Esophagus muscularis mucosa (tissue), 4 donors: ENCODE measurements around the gene TMEM54. TPM values are rescaled to one million over a fixed set of nuclear protein-coding genes. Genes with fewer than 3 reads are reported as not detected.

ENCODE experiments used
- DNase-seq: peaks from one replicate; pipeline ENCODE4 v3.0.0-alpha.2; 2017; ENCODE audit errors: extremely low spot score
- H3K27ac ChIP-seq, 4 donors: fragments of 200-600 bp; sonication (generic); replicated peaks in 1 of 4; 1 replicate in 3 of 4; 2 replicates in 1 of 4; pipeline ENCODE4 v1.5.1; 2016 to 2019; ENCODE audit warnings: mild to moderate bottlenecking in 1 of 4
- H3K27me3 ChIP-seq, 4 donors: fragments of 200-600 bp; sonication (generic); one replicate each; pipeline versions ENCODE4 v1.5.1 to v1.6.0; 2016 to 2019
- H3K36me3 ChIP-seq, 4 donors: fragments of 200-600 bp; sonication (generic); one replicate each; pipeline ENCODE4 v1.5.1; 2016 to 2019
- H3K4me1 ChIP-seq, 4 donors: fragments of 200-600 bp; sonication (generic); one replicate each; pipeline ENCODE4 v1.5.1; 2016 to 2019
- H3K4me3 ChIP-seq, 4 donors: fragments of 200-600 bp; sonication (generic); 1 replicate in 2 of 4; 2 replicates in 2 of 4; pipeline ENCODE4 v1.5.1; 2016 to 2019; ENCODE audit warnings: mild to moderate bottlenecking in 4 of 4, moderate library complexity in 1 of 4
- H3K9me3 ChIP-seq, 4 donors: fragments of 200-600 bp; sonication (generic); 1 replicate in 3 of 4; 2 replicates in 1 of 4; pipeline ENCODE4 v1.5.1; 2016 to 2019
- CTCF ChIP-seq, 3 experiments: fragments of 200-600 bp in 2 of 3; fragments of 450-650 bp in 1 of 3; sonication (generic) in 2 of 3; IDR thresholded peaks; one replicate each; pipeline ENCODE4 v1.5.1; 2017 to 2019; ENCODE audit warnings: antibody characterized with exemption in 3 of 3, mild to moderate bottlenecking in 2 of 3, moderate library complexity in 1 of 3
- EP300 ChIP-seq: sonication (generic); formaldehyde crosslinking; IDR thresholded peaks from one replicate; pipeline ENCODE4 v1.6.1; 2017; ENCODE audit warnings: antibody characterized with exemption
- POLR2A ChIP-seq: fragments of 450-650 bp; IDR thresholded peaks from one replicate; pipeline ENCODE4 v1.6.1; 2017; ENCODE audit warnings: antibody characterized with exemption, moderate library complexity, mild to moderate bottlenecking, low read depth
- POLR2AphosphoS5 ChIP-seq, 2 donors: sonication (generic); formaldehyde crosslinking; IDR thresholded peaks; one replicate each; pipeline ENCODE4 v1.6.1; 2017; ENCODE audit warnings: antibody characterized with exemption in 2 of 2
- WGBS: methylation state at CpG from one replicate; pipeline ENCODE4 v1.1.5; 2018; 5-methylcytosine and 5-hydroxymethylcytosine counted together
- intact Hi-C: fragments of 100-400 bp; cut with DNase I; formaldehyde crosslinking; loops from one replicate; pipeline ENCODE4 v1.15.1; 2023
- total RNA-seq, 4 donors: library from RNA; depleted of rRNA; stranded (reverse); fragments of >200 nt; gene quantifications; one replicate each; pipeline versions ENCODE4 v1.1.0 to v1.2.1, GENCODE V29; 2016

The TMEM54 gene
- total RNA-seq, 4 donors from 2014 or later: 64.6 to 132 (median 118) TPM

- 95% methylated on average over 2 of the region's 2 CpGs for WGBS
- H3K36me3 ChIP-seq: peaks cover 31 to 72% (median 53%) of the 10 kb centered on the region in 4 donors
Measured at GRCh38 chr1:32858136-32858535, 43.1 kb downstream of the TMEM54 start.

GRCh38 chr1:32855861-32856617 is 45.1 kb downstream of the TMEM54 start:
- no peaks in the 10 kb centered on the region for H3K9me3 ChIP-seq
- peaks cover 35 to 74% (median 53%) of the 10 kb centered on the region in 4 donors for H3K36me3 ChIP-seq
- no peaks in the 10 kb centered on the region for H3K27me3 ChIP-seq
- intact Hi-C loops: no loop called here
- no peak overlapping the region for H3K27ac ChIP-seq
- peaks cover 0 to 1% (median 0%) of the 10 kb centered on the region in 4 donors for H3K4me1 ChIP-seq
- no peak overlapping the region for H3K4me3 ChIP-seq
- no peak for DNase-seq
- 95% methylated on average over 13 of the region's 13 CpGs for WGBS
- TF ChIP-seq CTCF (IDR thresholded peaks at IDR 0.05): no peak
- TF ChIP-seq POLR2A: no peak
- no peak for TF ChIP-seq EP300
- no peak for TF ChIP-seq POLR2AphosphoS5 (IDR thresholded peaks at IDR 0.05)

More at GRCh38 chr1:32858136-32858535, 43.1 kb downstream of the TMEM54 start:
- Histone ChIP-seq H3K4me1 (peaks cover 8 to 17% (median 14%) of the 10 kb centered on the region in 4 donors), H3K27me3 (no peaks in the 10 kb centered on the region), H3K4me3 (no peak overlapping the region), H3K9me3 (no peaks in the 10 kb centered on the region), H3K27ac (no peak overlapping the region)
- intact Hi-C loops: no loop called here
- TF ChIP-seq EP300: no peak
- TF ChIP-seq CTCF (IDR thresholded peaks at IDR 0.05): no peak
- no peak for TF ChIP-seq POLR2AphosphoS5 (IDR thresholded peaks at IDR 0.05)
- no peak for TF ChIP-seq POLR2A
- no peak for DNase-seq

- Histone ChIP-seq H3K4me3 (no peak overlapping the region), H3K4me1 (no peaks in the 10 kb centered on the region), H3K36me3 (peaks cover 27 to 81% (median 52%) of the 10 kb centered on the region in 4 donors), H3K27ac (no peak overlapping the region), H3K9me3 (no peaks in the 10 kb centered on the region), H3K27me3 (no peaks in the 10 kb centered on the region)
- no peak for TF ChIP-seq CTCF (IDR thresholded peaks at IDR 0.05)
- no peak for TF ChIP-seq POLR2AphosphoS5 (IDR thresholded peaks at IDR 0.05)
- TF ChIP-seq POLR2A: no peak
- TF ChIP-seq EP300: no peak
- DNase-seq: no peak
- WGBS: 46% methylated on average over 2 of the region's 2 CpGs
- intact Hi-C loops: no loop called here
Measured at GRCh38 chr1:32848354-32849063, 52.7 kb downstream of the TMEM54 start.

Other genes with a start within 250 kb of the TMEM54 start
- gene SYNC, start 198.6 kb downstream of the TMEM54 start, total RNA-seq: 100 to 1,000 TPM; 111 to 201 (median 153) TPM
- 10 to 100 TPM; 34.1 to 55.7 (median 38.8) TPM for gene YARS1, start 84.0 kb downstream of the TMEM54 start, total RNA-seq
- 10 to 100 TPM; 14.9 to 24.1 (median 18.6) TPM for gene S100PBP, start 83.7 kb downstream of the TMEM54 start, total RNA-seq
- 10 to 100 TPM in 2 of 4 donors, 1 to 10 TPM in 2; 5.5 to 17.0 (median 9.8) TPM for gene FNDC5, start 30.5 kb downstream of the TMEM54 start, total RNA-seq
- gene HPCA, start 14.9 kb downstream of the TMEM54 start, total RNA-seq: under 1 TPM in 1 of 4 donors, not detected in 3; 0.23 TPM
- 10 to 100 TPM; 16.2 to 32.3 (median 22.7) TPM for gene RNF19B, start 63.4 kb upstream of the TMEM54 start, total RNA-seq
- 100 to 1,000 TPM in 1 of 4 donors, 10 to 100 TPM in 3; 70.2 to 108 (median 80.7) TPM for gene AK2, start 135.5 kb upstream of the TMEM54 start, total RNA-seq
- 1 to 10 TPM; 2.5 to 6.1 (median 4.1) TPM for gene AZIN2, start 179.8 kb upstream of the TMEM54 start, total RNA-seq